GM12878 (cell line): ENCODE measurements around the gene DIP2C.
"Not testable (repeated sequence)": the region's sequence is repeated elsewhere in the genome, so short reads cannot be mapped to it uniquely, and the experiment has no call there.

Source experiments
- CTCF ChIP-seq, 3 experiments: IDR thresholded peaks in 2 of 3; conservative IDR thresholded peaks in 1 of 3; 2 replicates each; pipeline ENCODE4 v1.5.1; 2011; ENCODE audit warnings: low read depth in 3 of 3, low read length in 3 of 3, mild to moderate bottlenecking in 3 of 3, control low read depth in 2 of 3, moderate library complexity in 2 of 3, inconsistent platforms in 1 of 3, mixed read lengths in 1 of 3; ENCODE audit not compliant: control insufficient read depth in 2 of 3, insufficient read depth in 1 of 3; ENCODE audit errors: extremely low read depth in 1 of 3
- FOXK2 ChIP-seq: fragments of 450-650 bp; IDR thresholded peaks from 2 replicates; pipeline ENCODE4 v1.6.1; 2017; ENCODE audit warnings: mild to moderate bottlenecking, moderate library complexity

GRCh38 chr10:479706-480497 is 209.6 kb downstream of the DIP2C start:
- not testable (repeated sequence) for TF ChIP-seq CTCF (IDR thresholded peaks at IDR 0.05 in 2 of 3, conservative IDR thresholded peaks at IDR 0.05 in 1 of 3; ENCODE audit: control insufficient read depth in 2 of 3, extremely low read depth in 1 of 3, insufficient read depth in 1 of 3, low read depth in 3 of 3, low read length in 3 of 3); FOXK2
